ENCODE measurements around the gene LUC7L.

GRCh38 chr16:188674-189073 is 40.6 kb downstream of the LUC7L start:
- TF ChIP-seq, protein P1, sequence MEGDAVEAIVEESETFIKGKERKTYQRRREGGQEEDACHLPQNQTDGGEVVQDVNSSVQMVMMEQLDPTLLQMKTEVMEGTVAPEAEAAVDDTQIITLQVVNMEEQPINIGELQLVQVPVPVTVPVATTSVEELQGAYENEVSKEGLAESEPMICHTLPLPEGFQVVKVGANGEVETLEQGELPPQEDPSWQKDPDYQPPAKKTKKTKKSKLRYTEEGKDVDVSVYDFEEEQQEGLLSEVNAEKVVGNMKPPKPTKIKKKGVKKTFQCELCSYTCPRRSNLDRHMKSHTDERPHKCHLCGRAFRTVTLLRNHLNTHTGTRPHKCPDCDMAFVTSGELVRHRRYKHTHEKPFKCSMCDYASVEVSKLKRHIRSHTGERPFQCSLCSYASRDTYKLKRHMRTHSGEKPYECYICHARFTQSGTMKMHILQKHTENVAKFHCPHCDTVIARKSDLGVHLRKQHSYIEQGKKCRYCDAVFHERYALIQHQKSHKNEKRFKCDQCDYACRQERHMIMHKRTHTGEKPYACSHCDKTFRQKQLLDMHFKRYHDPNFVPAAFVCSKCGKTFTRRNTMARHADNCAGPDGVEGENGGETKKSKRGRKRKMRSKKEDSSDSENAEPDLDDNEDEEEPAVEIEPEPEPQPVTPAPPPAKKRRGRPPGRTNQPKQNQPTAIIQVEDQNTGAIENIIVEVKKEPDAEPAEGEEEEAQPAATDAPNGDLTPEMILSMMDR (IDR thresholded peaks at IDR 0.05), result no peak
- TF ChIP-seq POLR2A (IDR thresholded peaks at IDR 0.05), result no peak
